IPS-18c (cell line): ENCODE results near the gene WWC1.
"Not testable (repeated sequence)": the region's sequence is repeated elsewhere in the genome, so short reads cannot be mapped to it uniquely, and the experiment has no call there.

Source experiments
- H3K4me3 ChIP-seq: 2 replicates; pipeline ENCODE4 v1.7.0; 2013; ENCODE audit warnings: low read depth, mild to moderate bottlenecking, low read length, moderate library complexity; ENCODE audit not compliant: insufficient read depth
- H3K9me3 ChIP-seq: one replicate; pipeline ENCODE4 v1.6.1; 2013; ENCODE audit warnings: mild to moderate bottlenecking, low read length, moderate library complexity; ENCODE audit not compliant: control insufficient read depth, insufficient read depth

WWC1 gene

DNA sequence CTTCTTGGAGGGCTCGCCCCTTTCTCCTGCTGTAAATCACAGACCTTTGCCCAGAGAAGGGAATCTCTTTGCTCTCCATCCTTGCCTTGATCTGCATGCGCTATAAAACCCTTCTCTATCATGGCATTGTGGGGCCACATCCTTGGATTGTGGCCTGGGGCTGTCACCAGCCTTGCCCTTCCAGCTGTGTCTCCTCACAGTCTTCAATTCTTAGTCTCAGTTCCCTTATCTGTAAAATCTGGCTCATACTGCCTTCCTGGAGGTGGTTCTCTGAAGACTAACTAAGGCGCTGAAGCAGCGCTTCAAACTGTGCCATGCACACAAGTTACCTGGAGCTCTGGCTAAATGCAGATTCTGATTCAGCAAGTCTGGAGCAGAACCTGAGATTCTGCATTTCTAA is 141.5 kb downstream of the WWC1 start:
- H3K9me3 ChIP-seq: no peaks in the 10 kb centered on the region

DNA sequence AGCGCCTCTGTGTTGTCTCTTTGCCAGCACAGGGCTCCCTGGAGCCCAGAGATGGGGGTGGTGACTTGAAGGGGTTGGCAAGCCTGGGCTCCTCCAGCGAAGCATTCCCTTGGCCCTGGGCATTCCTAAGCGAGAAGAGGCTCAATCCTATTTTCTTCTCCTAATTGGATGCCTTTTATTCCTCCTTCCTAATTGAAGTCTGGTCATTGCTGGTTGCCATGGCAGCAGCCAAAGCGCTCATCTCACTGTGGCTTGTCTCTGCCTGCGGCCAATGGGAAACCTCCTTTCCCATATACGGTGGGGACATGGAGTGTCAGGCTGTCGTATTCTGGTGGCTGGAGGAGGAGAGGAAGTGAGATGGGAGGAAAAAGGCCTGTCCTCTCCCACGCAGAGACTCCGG is 142.6 kb downstream of the WWC1 start:
- Histone ChIP-seq H3K9me3 (no peaks in the 10 kb centered on the region), H3K4me3 (no peak overlapping the region)

More for the DNA sequence above, 141.5 kb downstream of the WWC1 start:
- no peak overlapping the region for H3K4me3 ChIP-seq

DNA sequence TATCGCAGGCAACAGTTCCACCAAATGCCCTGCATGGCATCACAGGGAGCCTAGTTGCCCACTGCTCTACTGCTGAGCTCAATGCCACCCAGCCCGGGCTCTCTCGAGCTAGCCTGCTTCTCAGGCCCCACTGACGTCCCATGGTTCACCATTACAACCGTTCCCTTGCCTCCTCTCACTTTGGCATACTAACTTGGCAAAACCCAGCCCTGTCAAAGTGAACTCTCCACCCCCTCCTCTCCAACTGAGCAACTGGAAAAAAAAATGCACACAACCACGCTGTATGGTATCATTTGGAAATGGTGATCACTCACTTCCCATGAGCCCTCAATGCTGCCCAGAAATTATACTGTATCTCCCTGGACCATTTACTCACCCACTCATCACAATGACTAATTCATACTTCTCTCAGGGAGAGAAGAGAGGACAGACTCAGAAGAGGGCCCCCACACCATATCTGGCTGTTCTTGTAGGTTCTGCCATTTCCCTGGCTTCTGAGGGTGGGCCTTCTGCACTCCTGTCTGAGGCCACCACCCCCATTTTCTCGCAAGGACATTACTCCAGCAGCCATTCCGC is 143.4 kb downstream of the WWC1 start:
- Histone ChIP-seq H3K9me3 (no peaks in the 10 kb centered on the region), H3K4me3 (no peak overlapping the region)

DNA sequence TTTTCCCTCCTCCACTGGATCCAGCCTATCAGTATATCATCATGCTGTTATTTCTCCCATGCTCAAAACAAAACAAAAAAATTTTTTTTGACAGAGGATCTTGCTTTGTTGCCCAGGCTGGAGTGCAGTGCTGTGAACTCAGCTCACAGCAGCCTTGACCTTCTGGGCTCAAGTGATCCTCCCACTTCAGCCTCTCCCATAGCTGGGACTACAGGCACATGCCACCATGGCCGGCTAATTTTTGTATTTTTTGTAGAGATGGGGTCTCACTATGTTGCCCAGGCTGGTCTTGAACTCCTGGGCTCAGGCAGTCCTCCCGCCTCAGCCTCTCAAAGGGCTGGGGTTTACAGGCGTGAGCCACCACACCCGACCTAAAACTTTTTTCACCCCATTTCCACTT is 143.9 kb downstream of the WWC1 start:
- not testable (repeated sequence) for H3K4me3 ChIP-seq, H3K9me3 ChIP-seq

DNA sequence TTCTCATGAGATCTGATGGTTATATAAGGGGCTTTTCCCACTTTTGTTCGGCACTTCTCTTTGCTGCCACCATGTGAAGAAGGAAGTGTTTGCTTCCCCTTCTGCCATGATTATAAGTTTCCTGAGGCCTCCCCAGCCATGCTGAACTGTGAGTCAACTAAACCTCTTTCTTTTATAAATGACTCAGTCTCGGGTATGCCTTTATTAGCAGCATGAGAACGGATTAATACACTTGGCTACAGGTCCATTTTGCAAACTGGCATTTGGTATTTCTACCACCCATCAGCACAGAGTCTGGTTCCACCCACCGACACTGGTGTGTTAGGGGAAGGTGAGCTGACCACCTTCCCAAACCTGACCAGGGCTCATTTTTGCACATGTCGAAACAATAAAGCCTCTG is 146.9 kb downstream of the WWC1 start:
- H3K4me3 ChIP-seq: no peak overlapping the region
- no peaks in the 10 kb centered on the region for H3K9me3 ChIP-seq

DNA sequence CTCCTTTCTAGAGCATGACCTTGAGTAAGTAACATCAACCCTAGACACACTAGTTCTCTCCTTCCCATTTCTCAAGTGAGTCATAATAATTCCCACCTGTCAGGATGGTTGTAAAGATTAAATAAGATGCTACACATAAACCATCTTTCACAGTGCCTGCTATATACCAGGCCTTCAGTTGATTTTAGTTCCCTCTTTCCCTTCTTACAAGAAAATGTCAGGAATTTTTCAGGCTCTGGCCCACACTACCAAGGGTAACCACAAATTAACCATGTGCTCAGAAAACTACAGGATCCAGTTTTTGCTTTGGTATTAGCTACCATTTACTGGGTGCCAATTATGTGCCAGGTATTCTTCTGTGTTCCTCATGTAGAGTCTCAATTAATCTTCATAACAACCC is 152.1 kb downstream of the WWC1 start:
- Histone ChIP-seq H3K4me3 (no peak overlapping the region), H3K9me3 (no peaks in the 10 kb centered on the region)

DNA sequence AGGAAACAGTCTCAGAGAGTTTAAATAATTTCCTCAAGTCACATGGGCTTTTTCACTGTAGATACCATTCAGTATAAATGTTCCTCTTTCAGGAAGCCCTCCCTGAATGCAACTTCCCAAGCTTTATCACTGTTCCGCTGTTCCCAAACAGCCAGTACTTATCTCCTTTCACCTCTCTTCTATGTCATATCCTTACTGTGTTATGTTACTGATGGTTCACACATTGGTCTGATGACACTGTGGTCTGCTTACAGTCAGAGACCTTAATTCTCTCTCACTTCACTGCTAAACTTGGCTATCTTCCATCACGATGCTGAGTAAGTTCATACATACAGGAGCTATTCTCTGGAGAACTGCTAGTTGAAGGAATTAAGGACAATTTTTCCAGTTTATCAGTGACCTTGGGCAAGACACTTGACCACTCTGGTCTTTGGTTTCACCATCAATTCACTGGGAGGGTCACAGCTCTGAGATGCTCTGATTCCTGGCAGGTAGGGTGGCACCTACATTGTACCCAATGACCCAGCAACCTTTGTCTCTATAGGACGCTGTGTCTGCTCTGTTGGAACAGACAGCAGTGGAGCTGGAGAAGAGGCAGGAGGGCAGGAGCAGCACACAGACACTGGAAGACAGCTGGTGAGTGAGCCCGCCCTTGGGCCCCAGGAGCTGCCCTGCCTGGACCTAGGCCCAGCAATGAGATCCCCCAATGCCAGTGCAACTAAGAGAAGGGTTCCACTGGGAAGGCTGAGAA is 152.7 kb downstream of the WWC1 start:
- Histone ChIP-seq H3K4me3 (no peak overlapping the region), H3K9me3 (no peaks in the 10 kb centered on the region)

DNA sequence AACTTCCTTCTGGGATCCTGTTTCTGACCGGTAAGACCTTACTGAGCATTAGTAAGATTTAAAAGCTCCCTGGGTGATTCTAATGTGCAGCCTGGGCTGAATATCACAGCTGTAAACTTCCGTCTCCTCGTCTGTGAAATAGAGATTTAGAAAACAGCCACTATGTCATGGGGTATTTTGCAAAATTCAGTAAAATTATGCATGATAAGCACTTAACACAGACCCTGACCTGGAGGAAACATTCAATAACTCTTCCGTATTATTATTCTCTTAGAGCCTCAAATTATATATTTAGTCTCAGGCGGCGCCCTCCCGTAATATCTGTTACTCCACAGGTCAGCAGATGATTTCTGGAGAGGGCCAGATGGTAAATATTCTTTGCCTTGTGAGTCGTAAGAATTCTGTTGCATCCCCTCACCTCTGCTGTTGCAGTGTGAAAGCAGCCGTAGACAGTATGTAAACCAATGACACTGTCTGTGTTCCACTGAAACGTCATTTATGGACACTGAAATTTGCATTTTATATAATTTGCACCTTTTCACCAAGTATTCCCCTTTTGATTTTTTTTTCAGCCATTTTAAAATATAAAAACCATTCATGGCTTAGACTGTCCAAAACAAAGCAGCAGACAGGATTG is 155.7 kb downstream of the WWC1 start:
- H3K9me3 ChIP-seq: peaks cover 2% of the 10 kb centered on the region
- H3K4me3 ChIP-seq: no peak overlapping the region

DNA sequence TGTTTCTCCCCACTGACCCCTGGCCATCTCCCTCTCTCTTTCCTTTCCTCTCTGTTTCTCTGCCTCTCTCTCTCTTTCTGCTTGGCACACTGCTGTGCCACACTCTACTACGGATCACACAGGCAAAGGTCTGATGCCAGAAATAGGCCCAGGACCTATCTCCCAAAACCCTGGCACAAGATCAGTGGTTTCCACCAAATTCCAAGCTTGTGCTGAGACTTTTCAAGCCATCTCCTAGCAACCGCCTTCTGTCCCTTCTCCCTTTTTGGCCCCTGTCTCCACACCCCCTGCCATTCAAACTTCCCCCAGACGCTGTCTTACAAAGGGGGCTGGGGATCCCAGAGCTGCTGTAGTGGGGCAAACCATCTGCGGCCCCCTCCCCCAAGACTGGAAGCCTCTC is 156.4 kb downstream of the WWC1 start:
- Histone ChIP-seq H3K9me3 (peaks cover 2% of the 10 kb centered on the region), H3K4me3 (no peak overlapping the region)

DNA sequence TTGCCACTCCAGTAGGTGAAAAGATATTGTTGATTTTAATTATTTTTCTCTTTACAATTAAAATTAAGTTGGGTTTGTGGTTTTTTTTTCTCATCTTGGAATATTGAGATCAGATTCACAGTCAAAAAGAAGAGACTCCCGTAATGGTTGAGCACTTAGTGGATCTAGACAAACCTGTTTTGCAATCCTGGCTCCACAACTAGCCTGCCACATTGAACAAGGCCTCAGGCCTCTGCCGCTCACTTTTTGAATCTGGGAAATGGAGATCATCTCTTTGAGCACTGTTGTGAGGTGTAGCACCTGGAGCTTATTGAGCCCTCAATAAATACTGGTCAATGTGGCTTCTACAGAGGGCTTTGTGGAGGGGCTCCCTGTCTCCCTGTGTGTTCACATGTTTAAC is 157.7 kb downstream of the WWC1 start:
- no peak overlapping the region for H3K4me3 ChIP-seq
- peaks cover 2% of the 10 kb centered on the region for H3K9me3 ChIP-seq

DNA sequence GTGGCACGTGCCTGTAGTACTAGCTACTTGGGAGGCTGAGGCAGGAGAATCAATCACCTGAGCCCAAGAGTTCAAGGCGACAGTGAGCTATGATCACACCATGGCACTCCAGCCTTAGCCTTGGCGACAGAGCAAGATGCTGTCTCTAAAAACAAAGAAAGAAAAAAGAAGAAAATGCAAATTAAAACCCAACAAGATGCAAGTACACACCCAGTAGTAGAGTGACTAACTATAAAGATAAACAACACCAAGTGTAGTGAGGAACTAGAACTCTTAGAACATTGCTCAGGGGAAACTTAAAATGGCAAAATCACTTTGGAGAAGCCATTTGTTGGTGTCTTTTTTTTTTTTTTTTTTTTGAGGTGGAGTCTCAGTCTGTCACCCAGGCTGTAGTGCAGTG is 160.1 kb downstream of the WWC1 start:
- H3K4me3 ChIP-seq: no peak overlapping the region
- peaks cover 2% of the 10 kb centered on the region for H3K9me3 ChIP-seq

DNA sequence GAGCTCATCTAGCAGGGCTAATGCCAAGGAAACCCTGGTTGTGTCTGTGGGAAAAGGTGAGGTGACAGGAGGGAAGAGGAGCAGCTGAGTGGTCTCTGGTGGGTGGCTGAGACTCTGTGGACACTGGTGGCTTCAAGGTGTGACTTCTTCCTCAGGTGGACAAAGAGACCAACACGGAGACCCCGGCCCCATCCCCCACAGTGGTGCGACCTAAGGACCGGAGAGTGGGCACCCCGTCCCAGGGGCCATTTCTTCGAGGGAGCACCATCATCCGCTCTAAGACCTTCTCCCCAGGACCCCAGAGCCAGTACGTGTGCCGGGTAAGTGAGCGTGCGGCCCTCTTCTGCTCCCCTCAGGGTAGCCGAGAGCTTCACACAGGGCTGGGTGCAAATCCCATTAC is 163.8 kb downstream of the WWC1 start:
- H3K4me3 ChIP-seq: no peak overlapping the region
- H3K9me3 ChIP-seq: peaks cover 2% of the 10 kb centered on the region

DNA sequence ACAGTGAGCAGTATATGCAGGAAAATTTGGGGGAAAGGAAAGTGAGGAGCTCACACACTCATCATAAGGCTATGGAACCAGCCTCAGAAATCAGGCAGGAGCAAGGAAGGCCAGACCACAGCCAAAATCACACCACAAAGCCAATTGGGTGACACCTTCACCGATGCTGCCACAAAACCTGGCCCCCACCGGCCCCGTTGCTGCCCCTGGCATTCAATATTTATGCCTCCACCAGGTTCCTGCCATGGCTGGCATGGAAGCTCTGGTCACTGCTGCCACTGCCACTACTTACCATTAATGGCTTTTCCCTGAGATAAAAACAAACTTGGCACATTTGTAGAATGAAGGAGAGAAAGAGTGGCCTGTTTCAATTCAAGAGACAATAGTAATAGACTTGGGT is 166.1 kb downstream of the WWC1 start:
- no peaks in the 10 kb centered on the region for H3K9me3 ChIP-seq
- H3K4me3 ChIP-seq: no peak overlapping the region

DNA sequence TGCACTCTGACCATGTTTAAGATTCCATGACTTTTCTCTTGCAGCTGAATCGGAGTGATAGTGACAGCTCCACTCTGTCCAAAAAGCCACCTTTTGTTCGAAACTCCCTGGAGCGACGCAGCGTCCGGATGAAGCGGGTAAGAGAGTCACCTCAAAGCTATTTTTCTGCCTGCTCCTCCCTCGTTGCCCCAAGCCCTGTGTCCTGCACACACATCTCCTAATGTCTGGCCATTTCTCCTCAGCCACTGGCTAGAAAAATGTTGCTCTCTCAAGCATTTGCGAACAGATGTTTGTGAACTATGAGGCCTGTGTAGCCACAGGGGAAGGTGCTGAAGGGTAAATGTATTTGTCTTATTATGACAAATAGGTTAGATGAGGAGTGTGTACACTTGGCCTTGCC is 169.2 kb downstream of the WWC1 start:
- no peak overlapping the region for H3K4me3 ChIP-seq
- no peaks in the 10 kb centered on the region for H3K9me3 ChIP-seq

DNA sequence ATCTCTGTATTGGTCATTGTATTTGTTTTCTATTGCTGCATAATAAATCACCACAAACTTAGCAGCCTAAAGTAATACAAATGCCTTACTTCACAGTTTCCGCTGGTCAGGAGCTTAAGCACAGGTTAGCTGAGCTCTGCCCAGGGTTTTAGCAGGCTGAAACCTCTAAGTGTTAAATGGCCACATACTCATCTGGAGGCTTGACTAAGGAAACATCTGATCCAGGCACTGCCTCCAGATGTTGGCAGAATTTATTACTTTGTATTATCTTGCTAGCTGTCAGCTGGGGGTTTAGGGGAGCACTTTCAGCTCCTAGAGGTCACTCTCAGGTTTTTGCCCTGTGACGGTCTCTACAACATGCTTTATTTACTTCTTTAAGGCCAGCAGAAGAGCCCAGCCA is 171.6 kb downstream of the WWC1 start:
- Histone ChIP-seq H3K4me3 (no peak overlapping the region), H3K9me3 (no peaks in the 10 kb centered on the region)

DNA sequence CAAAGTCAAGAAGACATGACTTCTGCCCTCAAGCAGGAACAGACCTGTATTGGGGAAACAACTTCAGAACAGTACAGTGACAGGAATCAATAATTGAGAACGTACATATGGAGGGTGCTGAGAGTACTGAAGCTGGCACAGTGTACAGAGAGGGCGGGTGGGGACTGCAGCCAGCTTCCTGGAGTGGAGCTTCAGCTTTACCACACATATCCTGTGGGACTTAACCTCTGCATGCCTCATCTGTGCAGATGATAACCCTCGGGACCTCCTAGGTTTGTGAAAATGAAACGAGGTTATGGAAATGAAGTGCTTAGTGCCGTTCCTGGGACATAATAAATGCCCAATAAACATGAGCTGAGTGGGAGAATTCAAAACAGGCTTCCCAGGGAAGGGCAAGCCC is 172.8 kb downstream of the WWC1 start:
- H3K4me3 ChIP-seq: no peak overlapping the region
- no peaks in the 10 kb centered on the region for H3K9me3 ChIP-seq

DNA sequence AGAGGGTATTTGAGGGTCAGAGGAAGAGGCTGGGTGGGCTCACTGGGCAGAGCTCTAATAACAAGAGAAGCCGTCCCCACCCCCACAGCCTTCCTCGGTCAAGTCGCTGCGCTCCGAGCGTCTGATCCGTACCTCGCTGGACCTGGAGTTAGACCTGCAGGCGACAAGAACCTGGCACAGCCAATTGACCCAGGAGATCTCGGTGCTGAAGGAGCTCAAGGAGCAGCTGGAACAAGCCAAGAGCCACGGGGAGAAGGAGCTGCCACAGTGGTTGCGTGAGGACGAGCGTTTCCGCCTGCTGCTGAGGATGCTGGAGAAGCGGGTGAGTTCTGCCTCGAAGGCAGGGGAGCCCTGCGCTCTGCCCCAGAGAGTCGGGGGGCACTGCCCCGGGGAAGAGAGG is 173.2 kb downstream of the WWC1 start:
- H3K9me3 ChIP-seq: no peaks in the 10 kb centered on the region
- no peak overlapping the region for H3K4me3 ChIP-seq

DNA sequence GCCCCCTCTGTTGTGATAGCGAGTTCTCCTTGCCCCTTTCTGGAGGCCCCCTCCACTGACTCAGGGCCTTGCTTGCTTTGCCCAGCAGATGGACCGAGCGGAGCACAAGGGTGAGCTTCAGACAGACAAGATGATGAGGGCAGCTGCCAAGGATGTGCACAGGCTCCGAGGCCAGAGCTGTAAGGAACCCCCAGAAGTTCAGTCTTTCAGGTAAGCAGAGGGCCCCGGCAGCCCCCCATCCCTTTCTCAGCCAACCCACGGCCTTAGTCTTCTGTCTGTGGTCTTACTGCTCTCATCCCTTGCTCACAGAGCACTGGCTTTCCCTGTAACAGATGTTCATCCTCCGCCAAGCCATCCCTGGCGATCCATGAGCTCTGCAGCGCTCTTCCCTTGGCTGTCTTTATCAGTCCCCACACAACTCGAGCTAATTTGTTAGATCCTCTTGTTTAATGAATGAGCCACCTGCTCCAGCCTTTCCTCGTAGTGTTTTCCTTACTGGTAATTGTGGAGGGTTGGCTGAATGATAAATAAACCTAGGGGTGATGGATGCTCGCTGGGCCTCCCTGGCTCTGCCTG is 176.4 kb downstream of the WWC1 start:
- H3K9me3 ChIP-seq: no peaks in the 10 kb centered on the region
- H3K4me3 ChIP-seq: no peak overlapping the region
